OCI-LY1 (cell line): ENCODE results near the gene PILRA.
"Not testable (repeated sequence)": the region's sequence is repeated elsewhere in the genome, so short reads cannot be mapped to it uniquely, and the experiment has no call there.

Experiments
- H2AFZ ChIP-seq: fragments of 200-600 bp; sonication (generic), shearing (Covaris generic); 2 replicates; pipeline ENCODE4 v1.6.0; 2014; ENCODE audit warnings: antibody characterized with exemption, mild to moderate bottlenecking, low read length
- H3F3A ChIP-seq: fragments of 200-600 bp; sonication (generic), shearing (Covaris generic); 2 replicates; pipeline ENCODE4 v1.6.0; 2014; ENCODE audit warnings: mild to moderate bottlenecking, antibody characterized with exemption, low read length, moderate library complexity; ENCODE audit not compliant: insufficient read depth
- H3K27ac ChIP-seq: fragments of 200-600 bp; sonication (generic); 2 replicates; pipeline ENCODE4 v1.5.1; 2014; ENCODE audit warnings: low read length, mixed run types, mild to moderate bottlenecking, low read depth; ENCODE audit not compliant: poor library complexity, severe bottlenecking
- H3K27me3 ChIP-seq: fragments of 200-600 bp; sonication (generic); 2 replicates; pipeline ENCODE4 v1.6.0; 2014; ENCODE audit warnings: antibody characterized with exemption, mild to moderate bottlenecking, low read length, moderate library complexity; ENCODE audit not compliant: insufficient read depth
- H3K36me3 ChIP-seq: fragments of 200-600 bp; sonication (generic); 2 replicates; pipeline ENCODE4 v1.6.1; 2014; ENCODE audit warnings: mild to moderate bottlenecking, antibody characterized with exemption, low read length, moderate library complexity, mixed read lengths; ENCODE audit not compliant: insufficient read depth
- H3K4me1 ChIP-seq: fragments of 200-600 bp; sonication (generic); 2 replicates; pipeline ENCODE4 v1.5.1; 2014; ENCODE audit warnings: mild to moderate bottlenecking, low read length, moderate library complexity; ENCODE audit not compliant: insufficient read depth, severe bottlenecking
- H3K4me2 ChIP-seq: fragments of 200-600 bp; sonication (generic), shearing (Covaris generic); 2 replicates; pipeline ENCODE4 v1.6.1; 2014; ENCODE audit warnings: low read length
- H3K4me3 ChIP-seq: fragments of 200-600 bp; sonication (generic); 2 replicates; pipeline ENCODE4 v1.5.1; 2014; ENCODE audit warnings: low read length, low read depth, mild to moderate bottlenecking, mixed read lengths; ENCODE audit not compliant: poor library complexity, severe bottlenecking
- H3K79me2 ChIP-seq: fragments of 200-600 bp; shearing (Covaris generic); 2 replicates; pipeline ENCODE4 v1.6.1; 2016; ENCODE audit warnings: mixed run types, low read length, mixed read lengths; ENCODE audit not compliant: insufficient read depth
- H3K9ac ChIP-seq: fragments of 200-600 bp; sonication (generic), shearing (Covaris generic); 2 replicates; pipeline ENCODE4 v1.6.1; 2014; ENCODE audit warnings: mild to moderate bottlenecking, low read length, mixed read lengths
- H3K9me2 ChIP-seq: fragments of 200-600 bp; sonication (generic), shearing (Covaris generic); 2 replicates; pipeline ENCODE4 v1.6.1; 2014; ENCODE audit warnings: low read depth, mild to moderate bottlenecking, low read length, mixed read lengths
- H3K9me3 ChIP-seq: fragments of 200-600 bp; shearing (Covaris generic); 2 replicates; pipeline ENCODE4 v1.6.1; 2014; ENCODE audit warnings: low read length, mixed read lengths
- H4K20me1 ChIP-seq: fragments of 200-600 bp; sonication (generic), shearing (Covaris generic); 2 replicates; pipeline ENCODE4 v1.6.0; 2016; ENCODE audit warnings: mild to moderate bottlenecking, low read length; ENCODE audit not compliant: insufficient read depth
- EZH2 ChIP-seq: fragments of 200-600 bp; sonication (generic), shearing (Covaris generic); IDR thresholded peaks from 2 replicates; pipeline ENCODE4 v1.8.0; 2017; ENCODE audit warnings: borderline replicate concordance, mixed run types, mild to moderate bottlenecking, antibody characterized with exemption, low read length, moderate library complexity, mixed read lengths
- TF ChIP-seq, protein P1 (sequence below): fragments of 200-600 bp; sonication (generic), shearing (Covaris generic); IDR thresholded peaks from 2 replicates; pipeline ENCODE4 v1.5.1; 2017; ENCODE audit warnings: mild to moderate bottlenecking, antibody characterized with exemption, low read length, moderate library complexity, mixed read lengths

The PILRA gene

DNA sequence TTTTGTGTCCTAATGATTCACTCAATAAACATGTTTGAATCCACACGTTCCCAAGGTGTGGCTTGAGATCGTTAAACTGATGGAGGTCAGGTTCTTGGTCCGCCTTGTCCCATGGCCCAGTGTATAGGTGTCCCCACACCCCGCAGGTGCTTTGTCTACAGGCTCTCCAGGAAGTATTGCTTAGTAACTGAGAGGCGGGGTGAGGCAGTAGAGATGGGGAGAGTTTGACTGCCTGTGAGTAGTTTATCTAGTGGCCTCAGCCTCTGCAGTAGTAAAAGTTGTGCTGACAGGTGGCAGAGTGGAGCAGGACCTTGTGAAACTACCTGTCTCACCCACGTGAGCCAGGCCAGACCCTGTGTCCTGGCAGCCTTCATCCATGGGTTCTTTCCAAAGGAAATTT, 32.0 kb upstream of the PILRA start:
- H3K4me2 ChIP-seq: peak overlapping the region; percentile 14; the same call in 1 of the 2 replicates
- not testable (repeated sequence) for H4K20me1 ChIP-seq, H3K4me3 ChIP-seq, H3K79me2 ChIP-seq, H3K9ac ChIP-seq, H3K9me2 ChIP-seq, H3K27me3 ChIP-seq, H3K9me3 ChIP-seq, H2AFZ ChIP-seq, H3F3A ChIP-seq
- peaks cover 50% of the 10 kb centered on the region for H3K4me1 ChIP-seq
- peak overlapping the region; percentile 36 for H3K27ac ChIP-seq
- peaks cover 53% of the 10 kb centered on the region for H3K36me3 ChIP-seq

GRCh38 chr7:100342765-100343164, 30.5 kb upstream of the PILRA start:
- no peaks in the 10 kb centered on the region for H3K79me2 ChIP-seq
- H3K36me3 ChIP-seq: peaks cover 62% of the 10 kb centered on the region

GRCh38 chr7:100344124-100344559, 29.1 kb upstream of the PILRA start:
- H3K79me2 ChIP-seq, H3K9me3 ChIP-seq, H4K20me1 ChIP-seq, H2AFZ ChIP-seq, H3K27me3 ChIP-seq, H3K9ac ChIP-seq, H3K4me2 ChIP-seq, H3K4me3 ChIP-seq, H3K9me2 ChIP-seq, H3F3A ChIP-seq: not testable (repeated sequence)
- H3K27ac ChIP-seq: peak overlapping the region; percentile 92
- H3K36me3 ChIP-seq: peaks cover 69% of the 10 kb centered on the region
- peaks cover 34% of the 10 kb centered on the region for H3K4me1 ChIP-seq

More at GRCh38 chr7:100342765-100343164, 30.5 kb upstream of the PILRA start:
- Histone ChIP-seq H2AFZ (no peak overlapping the region), H3F3A (peaks cover 5% of the 10 kb centered on the region; the same call in 1 of the 2 replicates), H3K4me2 (no peak overlapping the region), H3K4me3 (no peak overlapping the region), H3K9ac (no peak overlapping the region), H3K4me1 (peaks cover 44% of the 10 kb centered on the region), H3K9me2 (no peaks in the 10 kb centered on the region), H3K9me3 (no peaks in the 10 kb centered on the region), H3K27ac (no peak overlapping the region), H4K20me1 (no peaks in the 10 kb centered on the region), H3K27me3 (no peaks in the 10 kb centered on the region)
- TF ChIP-seq, protein P1, sequence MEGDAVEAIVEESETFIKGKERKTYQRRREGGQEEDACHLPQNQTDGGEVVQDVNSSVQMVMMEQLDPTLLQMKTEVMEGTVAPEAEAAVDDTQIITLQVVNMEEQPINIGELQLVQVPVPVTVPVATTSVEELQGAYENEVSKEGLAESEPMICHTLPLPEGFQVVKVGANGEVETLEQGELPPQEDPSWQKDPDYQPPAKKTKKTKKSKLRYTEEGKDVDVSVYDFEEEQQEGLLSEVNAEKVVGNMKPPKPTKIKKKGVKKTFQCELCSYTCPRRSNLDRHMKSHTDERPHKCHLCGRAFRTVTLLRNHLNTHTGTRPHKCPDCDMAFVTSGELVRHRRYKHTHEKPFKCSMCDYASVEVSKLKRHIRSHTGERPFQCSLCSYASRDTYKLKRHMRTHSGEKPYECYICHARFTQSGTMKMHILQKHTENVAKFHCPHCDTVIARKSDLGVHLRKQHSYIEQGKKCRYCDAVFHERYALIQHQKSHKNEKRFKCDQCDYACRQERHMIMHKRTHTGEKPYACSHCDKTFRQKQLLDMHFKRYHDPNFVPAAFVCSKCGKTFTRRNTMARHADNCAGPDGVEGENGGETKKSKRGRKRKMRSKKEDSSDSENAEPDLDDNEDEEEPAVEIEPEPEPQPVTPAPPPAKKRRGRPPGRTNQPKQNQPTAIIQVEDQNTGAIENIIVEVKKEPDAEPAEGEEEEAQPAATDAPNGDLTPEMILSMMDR: no peak
- TF ChIP-seq EZH2: no peak

DNA sequence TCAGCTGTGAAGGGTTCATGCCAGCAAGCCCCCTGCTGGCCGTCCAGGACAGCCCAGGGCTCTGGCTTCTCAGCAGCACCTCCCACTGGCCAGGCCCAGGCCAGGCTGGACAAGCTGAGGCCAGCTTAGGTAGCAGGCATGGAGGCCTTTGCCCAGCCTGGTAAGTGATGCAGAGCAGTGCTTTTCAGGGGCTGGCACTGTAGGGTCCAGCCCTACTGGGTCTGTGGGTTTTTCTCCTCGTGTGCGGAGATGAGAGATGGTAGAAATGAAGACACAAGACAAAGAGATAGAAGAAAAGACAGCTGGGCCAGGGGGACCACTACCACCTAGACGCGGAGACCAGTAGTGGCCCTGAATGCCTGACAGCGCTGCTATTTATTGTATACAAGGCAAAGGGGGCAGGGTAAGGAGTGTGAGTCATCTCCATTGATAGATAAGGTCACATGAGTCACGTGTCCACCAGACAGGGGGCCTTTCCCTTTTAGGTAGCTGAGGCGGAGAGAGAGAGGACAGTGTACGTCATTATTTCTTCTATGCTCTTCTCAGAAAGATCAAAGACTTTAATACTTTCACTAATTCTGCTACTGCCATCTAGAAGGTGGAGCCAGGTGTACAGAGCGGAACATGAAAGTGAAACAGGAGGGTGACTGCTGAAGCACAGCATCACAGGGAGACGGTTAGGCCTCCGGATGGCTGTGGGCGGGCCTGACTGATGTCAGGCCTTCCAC, 28.6 kb upstream of the PILRA start:
- not testable (repeated sequence) for H3K9ac ChIP-seq, H4K20me1 ChIP-seq, H3K9me3 ChIP-seq, H3K9me2 ChIP-seq, H2AFZ ChIP-seq, H3K79me2 ChIP-seq, H3K27me3 ChIP-seq, H3F3A ChIP-seq
- Histone ChIP-seq H3K27ac (peak overlapping the region; percentile 92), H3K4me3 (peak overlapping the region; percentile 20), H3K4me2 (peak overlapping the region; percentile 46), H3K36me3 (peaks cover 71% of the 10 kb centered on the region), H3K4me1 (peaks cover 34% of the 10 kb centered on the region)
- TF ChIP-seq, protein P1: peak; percentile 66
